BLaER1 (cell line): ENCODE measurements around the gene PLK5.
"Not testable (repeated sequence)": the region's sequence is repeated elsewhere in the genome, so short reads cannot be mapped to it uniquely, and the experiment has no call there.

ENCODE experiments used
- H3K27ac ChIP-seq: shearing (Covaris generic); formaldehyde crosslinking; 2 replicates; pipeline ENCODE4 v1.8.1; 2022
- H3K27me3 ChIP-seq: shearing (Covaris generic); formaldehyde crosslinking; 2 replicates; pipeline ENCODE4 v1.8.1; 2022
- H3K36me3 ChIP-seq: shearing (Covaris generic); formaldehyde crosslinking; 2 replicates; pipeline ENCODE4 v1.8.1; 2022
- H3K4me1 ChIP-seq: shearing (Covaris generic); formaldehyde crosslinking; 2 replicates; pipeline ENCODE4 v1.8.1; 2022
- H3K4me2 ChIP-seq: shearing (Covaris generic); formaldehyde crosslinking; 2 replicates; pipeline ENCODE4 v1.8.1; 2022
- H3K4me3 ChIP-seq: shearing (Covaris generic); formaldehyde crosslinking; 2 replicates; pipeline ENCODE4 v1.8.1; 2022
- H3K9ac ChIP-seq: shearing (Covaris generic); formaldehyde crosslinking; 2 replicates; pipeline ENCODE4 v1.8.1; 2022
- H3K9me3 ChIP-seq: shearing (Covaris generic); formaldehyde crosslinking; 2 replicates; pipeline ENCODE4 v1.8.1; 2022
- H4K20me1 ChIP-seq: shearing (Covaris generic); formaldehyde crosslinking; 2 replicates; pipeline ENCODE4 v1.8.1; 2022
- Cebpa-rat ChIP-seq: shearing (Covaris generic); IDR thresholded peaks from 2 replicates; pipeline ENCODE4 v1.8.1; 2022

The PLK5 gene

DNA sequence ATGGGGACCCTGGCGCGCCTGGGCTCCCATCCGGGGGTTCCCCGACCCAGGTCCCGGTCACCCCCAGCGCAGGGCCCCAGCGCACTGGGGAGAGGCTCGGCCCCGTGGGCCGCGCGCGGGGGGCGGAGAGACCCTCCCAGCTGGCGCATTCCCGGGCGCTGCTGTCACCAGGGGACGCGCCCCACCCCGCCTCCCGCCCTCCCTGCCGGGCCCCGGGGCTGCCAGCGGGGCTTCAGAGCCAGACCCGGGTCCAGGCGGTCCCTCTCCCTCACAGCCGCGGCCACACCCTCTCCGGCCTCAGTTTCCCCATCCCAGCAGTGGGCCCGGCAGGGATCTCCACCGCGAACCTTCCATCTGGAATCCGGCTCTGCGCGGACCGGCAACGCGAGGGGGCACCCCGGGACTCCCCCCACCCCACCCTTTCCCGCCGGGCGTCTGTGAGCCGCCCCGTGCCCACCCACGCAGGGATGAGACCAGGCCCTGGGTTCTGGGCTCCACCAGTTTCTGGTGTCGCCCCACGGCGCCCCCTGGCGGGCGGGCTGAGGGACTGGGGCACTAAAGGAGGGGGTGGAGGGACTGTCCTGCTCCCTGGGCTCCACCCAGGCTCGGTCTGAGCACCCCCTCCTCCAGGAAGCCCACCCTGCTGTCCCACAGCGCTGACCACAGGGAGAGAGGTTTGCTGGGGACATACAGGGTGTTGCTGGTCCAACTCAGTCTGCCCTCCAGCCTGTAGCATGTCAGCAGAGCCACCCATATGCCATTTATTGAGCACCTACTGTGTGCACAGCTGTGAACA, 10.2 kb upstream of the PLK5 start:
- H3K27ac ChIP-seq = no peak overlapping the region
- H3K4me2 ChIP-seq = peak overlapping the region; percentile 26
- no peaks in the 10 kb centered on the region for H3K9me3 ChIP-seq
- no peak for TF ChIP-seq Cebpa-rat
- no peak overlapping the region for H3K4me3 ChIP-seq
- H3K27me3 ChIP-seq = peaks cover 41% of the 10 kb centered on the region
- peaks cover 27% of the 10 kb centered on the region for H4K20me1 ChIP-seq
- peaks cover 37% of the 10 kb centered on the region for H3K4me1 ChIP-seq
- no peak overlapping the region for H3K9ac ChIP-seq
- no peaks in the 10 kb centered on the region for H3K36me3 ChIP-seq

DNA sequence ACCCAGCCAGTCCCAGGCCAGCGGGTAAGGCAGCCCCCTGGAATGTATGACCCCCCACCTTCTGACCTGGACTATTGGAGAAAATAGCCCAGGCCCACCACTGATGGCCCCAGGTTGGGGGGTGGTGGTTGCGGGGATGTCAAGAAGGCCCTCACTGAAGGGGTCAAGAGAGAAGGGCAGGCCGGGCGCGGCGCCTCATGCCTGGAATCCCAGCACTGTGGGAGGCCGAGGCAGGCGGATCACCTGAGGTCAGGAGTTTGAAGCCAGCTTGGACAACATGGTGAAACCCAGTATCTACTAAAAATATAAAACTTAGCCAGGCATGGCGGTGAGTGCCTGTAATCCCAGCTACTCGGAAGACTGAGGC, 9.6 kb upstream of the PLK5 start:
- Histone ChIP-seq H3K4me2 (no peak overlapping the region), H3K4me3 (no peak overlapping the region)

DNA sequence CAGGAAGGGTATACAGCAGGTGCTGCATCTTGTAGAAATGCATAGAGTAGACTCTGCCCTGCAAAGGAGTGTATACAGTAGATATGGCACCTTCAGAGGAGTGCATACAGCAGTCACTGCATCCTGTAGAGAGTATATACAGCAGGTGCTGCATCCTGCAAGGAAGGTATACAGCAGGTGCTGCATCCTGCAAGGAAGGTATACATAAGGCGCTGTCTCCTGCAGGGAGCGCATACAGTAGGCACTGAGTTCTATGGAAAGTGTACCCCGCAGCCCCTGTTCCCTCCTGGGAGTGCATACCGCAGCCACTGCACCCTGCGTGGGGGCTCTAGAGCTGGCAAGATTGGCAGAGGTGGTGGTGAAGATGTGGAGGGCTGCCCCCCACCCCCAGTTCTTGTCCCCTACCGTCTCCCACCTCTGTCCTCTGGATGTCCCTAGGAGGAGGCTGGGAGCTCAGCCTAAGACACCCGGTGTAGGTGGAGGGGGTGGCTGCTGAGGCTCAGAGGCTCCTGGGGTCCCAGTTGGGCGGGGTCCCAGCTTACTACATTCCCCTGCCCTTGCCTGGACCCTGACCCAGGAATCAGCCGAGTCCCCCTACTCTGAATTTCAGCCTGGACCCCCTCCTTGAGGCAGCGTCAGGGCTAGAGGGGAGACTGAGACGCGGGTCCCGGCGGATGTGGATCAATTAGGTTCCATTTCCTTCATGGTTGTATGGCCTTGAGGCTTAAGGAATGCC, 8.7 kb upstream of the PLK5 start:
- Histone ChIP-seq H3K4me2 (no peak overlapping the region), H3K36me3 (no peaks in the 10 kb centered on the region), H3K4me1 (peaks cover 27% of the 10 kb centered on the region), H4K20me1 (peaks cover 17% of the 10 kb centered on the region), H3K4me3 (no peak overlapping the region), H3K27me3 (peaks cover 36% of the 10 kb centered on the region), H3K9ac (no peak overlapping the region), H3K9me3 (no peaks in the 10 kb centered on the region), H3K27ac (no peak overlapping the region)
- no peak for TF ChIP-seq Cebpa-rat

More for the DNA sequence above, 9.6 kb upstream of the PLK5 start:
- Histone ChIP-seq H3K9ac (no peak overlapping the region), H4K20me1 (peaks cover 22% of the 10 kb centered on the region), H3K36me3 (no peaks in the 10 kb centered on the region), H3K4me1 (peaks cover 31% of the 10 kb centered on the region), H3K27me3 (peaks cover 41% of the 10 kb centered on the region), H3K27ac (no peak overlapping the region), H3K9me3 (no peaks in the 10 kb centered on the region)
- TF ChIP-seq Cebpa-rat = no peak

DNA sequence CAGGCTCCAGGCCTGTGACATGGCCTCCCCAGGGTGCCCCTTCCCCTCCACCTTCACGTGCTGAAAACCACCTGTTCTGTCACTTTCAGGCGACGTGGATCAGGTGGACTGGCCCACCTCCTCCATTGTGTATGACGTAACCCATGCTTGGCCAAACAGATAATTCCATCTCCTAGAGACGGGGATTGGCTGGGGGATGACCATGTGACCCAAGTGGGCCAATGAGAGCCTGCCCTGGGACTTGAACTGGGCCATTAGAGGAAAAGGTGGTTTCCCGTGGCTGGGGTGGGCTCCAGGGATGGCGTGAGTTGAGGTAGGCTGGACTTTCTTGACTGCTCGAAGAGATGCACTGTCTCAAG, 7.5 kb upstream of the PLK5 start:
- no peak overlapping the region for H3K4me3 ChIP-seq
- H3K27me3 ChIP-seq = peaks cover 24% of the 10 kb centered on the region
- peaks cover 31% of the 10 kb centered on the region for H3K4me1 ChIP-seq
- no peak overlapping the region for H3K9ac ChIP-seq
- no peak overlapping the region for H3K27ac ChIP-seq
- TF ChIP-seq Cebpa-rat = no peak
- H3K4me2 ChIP-seq = no peak overlapping the region
- peaks cover 8% of the 10 kb centered on the region for H4K20me1 ChIP-seq
- H3K36me3 ChIP-seq = no peaks in the 10 kb centered on the region
- no peaks in the 10 kb centered on the region for H3K9me3 ChIP-seq

DNA sequence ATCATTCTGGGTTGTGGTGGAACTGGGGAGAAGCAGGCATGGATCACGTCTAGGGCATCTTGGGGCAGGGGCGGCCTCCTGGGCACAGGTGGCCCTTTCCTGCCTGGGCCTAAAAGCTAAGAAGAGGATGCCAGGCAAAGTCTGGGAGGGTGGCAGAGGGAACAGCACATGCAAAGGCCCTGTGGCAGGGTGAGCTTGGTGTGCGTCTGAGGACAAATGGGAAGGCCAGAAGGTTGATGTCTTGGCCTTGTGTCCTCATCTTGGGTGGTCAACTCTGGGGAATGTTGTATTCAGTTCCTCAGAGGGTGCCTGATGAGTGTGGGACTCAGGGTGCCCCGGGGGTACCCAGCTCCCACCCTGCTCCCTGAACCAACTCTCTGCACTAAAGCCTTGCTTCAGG, 5.4 kb upstream of the PLK5 start:
- Histone ChIP-seq H4K20me1 (no peaks in the 10 kb centered on the region), H3K9ac (no peak overlapping the region), H3K27me3 (peaks cover 12% of the 10 kb centered on the region), H3K4me3 (no peak overlapping the region), H3K9me3 (no peaks in the 10 kb centered on the region), H3K4me1 (peaks cover 27% of the 10 kb centered on the region), H3K4me2 (no peak overlapping the region), H3K36me3 (no peaks in the 10 kb centered on the region), H3K27ac (no peak overlapping the region)
- TF ChIP-seq Cebpa-rat = no peak

DNA sequence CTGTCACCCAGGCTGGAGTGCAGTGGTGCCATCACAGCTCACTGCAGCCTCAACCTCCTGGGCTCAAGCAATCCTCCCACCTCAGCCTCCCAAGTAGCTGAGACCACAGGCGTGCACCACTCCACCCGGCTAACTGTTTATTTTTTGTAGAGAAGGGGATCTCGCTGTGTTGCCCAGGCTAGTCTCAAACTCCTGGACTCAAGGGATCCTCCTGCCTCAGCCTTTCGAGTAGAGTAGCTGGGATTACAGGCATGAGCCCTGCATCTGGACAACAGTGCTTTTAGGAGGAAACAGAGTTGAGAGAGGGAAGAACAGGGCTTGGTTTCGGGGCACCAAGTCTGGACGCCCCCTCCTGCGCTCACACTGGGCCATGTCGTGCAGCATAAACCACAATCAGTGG, 4.1 kb upstream of the PLK5 start:
- not testable (repeated sequence) for H4K20me1 ChIP-seq, H3K36me3 ChIP-seq, H3K9ac ChIP-seq, H3K9me3 ChIP-seq, H3K27ac ChIP-seq, H3K4me3 ChIP-seq
- peaks cover 27% of the 10 kb centered on the region for H3K4me1 ChIP-seq
- H3K27me3 ChIP-seq = peaks cover 17% of the 10 kb centered on the region
- peak overlapping the region; percentile 77 for H3K4me2 ChIP-seq

DNA sequence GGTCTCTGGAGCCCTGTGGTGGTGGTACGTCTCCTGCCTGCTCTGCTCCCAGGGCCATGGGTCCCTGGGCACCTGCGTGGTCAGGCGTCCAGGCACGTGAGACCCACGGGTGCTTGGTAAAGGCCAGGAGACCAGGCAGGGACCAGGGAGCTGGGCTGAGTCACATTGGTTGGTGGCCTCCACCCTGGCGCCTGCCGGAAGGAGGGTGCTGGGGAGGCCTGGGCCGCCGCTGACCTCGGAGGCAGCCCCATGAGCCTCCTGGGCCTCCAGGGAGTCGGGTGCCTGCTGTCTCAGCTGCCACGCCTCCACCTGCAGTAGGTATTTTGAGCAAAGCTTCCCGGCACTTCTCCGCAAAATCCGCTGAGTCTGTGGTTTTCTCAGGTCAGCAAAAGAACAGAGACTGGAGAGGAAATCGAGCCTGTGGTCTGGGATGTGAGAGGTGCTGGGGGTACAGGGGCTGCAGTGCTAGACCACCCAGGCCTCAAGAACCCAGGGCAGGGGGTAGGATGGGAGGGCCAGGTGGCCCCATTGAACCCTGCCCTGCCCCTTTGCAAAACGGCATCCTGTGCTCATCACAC, 3.6 kb upstream of the PLK5 start:
- H3K4me3 ChIP-seq = no peak overlapping the region
- peaks cover 22% of the 10 kb centered on the region for H3K27me3 ChIP-seq
- H3K9me3 ChIP-seq = no peaks in the 10 kb centered on the region
- H3K27ac ChIP-seq = no peak overlapping the region
- no peaks in the 10 kb centered on the region for H3K36me3 ChIP-seq
- no peak overlapping the region for H3K9ac ChIP-seq
- no peak for TF ChIP-seq Cebpa-rat
- H3K4me2 ChIP-seq = peak overlapping the region; percentile 77
- peaks cover 27% of the 10 kb centered on the region for H3K4me1 ChIP-seq
- no peaks in the 10 kb centered on the region for H4K20me1 ChIP-seq

DNA sequence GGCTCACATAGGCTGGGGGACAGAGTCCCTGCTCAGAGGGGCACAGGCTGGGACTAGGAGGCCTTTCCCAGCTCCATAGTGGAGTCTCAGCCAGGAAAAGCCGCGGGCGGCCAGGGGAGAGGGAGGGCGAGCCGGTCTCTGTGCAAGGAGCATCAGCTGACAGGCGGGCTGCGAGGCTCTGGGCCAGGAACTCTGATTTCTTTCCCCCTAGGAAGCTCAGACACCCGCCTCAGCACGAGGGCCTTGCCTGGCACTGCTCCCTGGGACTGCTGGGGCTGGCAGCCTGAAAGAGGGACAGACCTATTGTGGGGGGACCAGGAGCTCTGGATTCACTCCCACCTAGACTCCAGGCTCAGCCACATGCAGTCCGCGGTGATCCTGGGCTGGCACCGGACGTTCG, 2.2 kb upstream of the PLK5 start:
- no peak overlapping the region for H3K27ac ChIP-seq
- no peaks in the 10 kb centered on the region for H4K20me1 ChIP-seq
- no peaks in the 10 kb centered on the region for H3K36me3 ChIP-seq
- H3K4me1 ChIP-seq = peaks cover 27% of the 10 kb centered on the region
- peak overlapping the region; percentile 74 for H3K4me2 ChIP-seq
- H3K4me3 ChIP-seq = no peak overlapping the region
- TF ChIP-seq Cebpa-rat = no peak
- H3K9me3 ChIP-seq = no peaks in the 10 kb centered on the region
- no peak overlapping the region for H3K9ac ChIP-seq
- peaks cover 28% of the 10 kb centered on the region for H3K27me3 ChIP-seq

DNA sequence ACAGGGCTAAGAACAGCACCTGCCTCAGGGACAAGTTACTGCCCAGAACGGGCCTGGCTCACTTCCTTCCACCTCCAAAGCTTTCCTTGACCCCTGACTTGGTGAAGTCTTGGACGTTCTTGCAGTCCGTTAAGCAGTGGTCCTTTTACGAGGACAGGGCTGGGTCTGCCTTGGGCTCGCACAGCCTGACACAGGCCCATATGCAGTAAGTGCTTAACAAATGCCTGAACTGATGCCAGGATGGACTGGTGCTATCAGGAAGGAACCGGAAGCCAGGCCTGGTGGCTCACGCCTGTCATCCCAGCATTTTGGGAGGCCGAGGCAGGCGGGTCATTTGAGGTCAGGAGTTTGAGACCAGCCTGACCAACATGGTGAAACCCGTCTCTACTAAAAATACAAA, 1.8 kb upstream of the PLK5 start:
- Histone ChIP-seq H4K20me1 (no peaks in the 10 kb centered on the region), H3K4me3 (no peak overlapping the region), H3K27ac (no peak overlapping the region), H3K9me3 (no peaks in the 10 kb centered on the region), H3K9ac (no peak overlapping the region), H3K4me1 (peaks cover 27% of the 10 kb centered on the region), H3K4me2 (peak overlapping the region; percentile 74), H3K36me3 (no peaks in the 10 kb centered on the region), H3K27me3 (peaks cover 28% of the 10 kb centered on the region)
- TF ChIP-seq Cebpa-rat = no peak

DNA sequence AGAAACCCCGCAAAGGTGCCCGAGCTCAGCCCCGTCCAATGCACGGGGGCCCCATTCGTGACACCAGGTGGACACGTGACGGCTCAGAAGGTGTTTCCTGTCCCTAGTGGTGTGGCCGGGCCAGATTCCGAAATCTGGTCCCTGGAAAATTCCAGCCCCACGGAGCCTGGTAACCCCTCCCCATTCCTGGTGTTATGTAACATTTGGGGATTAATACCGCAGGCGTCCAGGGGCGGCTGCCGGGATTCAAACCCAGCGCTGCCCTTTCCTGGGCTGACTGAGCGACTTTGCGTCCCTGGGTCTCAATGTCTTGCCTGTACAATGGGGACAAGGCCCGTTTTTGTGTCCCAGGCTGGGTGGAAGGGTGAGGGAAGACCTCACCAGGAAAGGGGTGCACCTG, 1.0 kb upstream of the PLK5 start:
- no peak overlapping the region for H3K4me3 ChIP-seq
- H3K4me2 ChIP-seq = peak overlapping the region; percentile 2; the same call in 1 of the 2 replicates
- no peaks in the 10 kb centered on the region for H4K20me1 ChIP-seq
- no peak overlapping the region for H3K9ac ChIP-seq
- peaks cover 28% of the 10 kb centered on the region for H3K27me3 ChIP-seq
- TF ChIP-seq Cebpa-rat = no peak
- H3K27ac ChIP-seq = no peak overlapping the region
- no peaks in the 10 kb centered on the region for H3K36me3 ChIP-seq
- no peaks in the 10 kb centered on the region for H3K9me3 ChIP-seq
- H3K4me1 ChIP-seq = peaks cover 27% of the 10 kb centered on the region
